Right lobe of liver (tissue), 4 donors: Measurements from ENCODE around the gene SH3PXD2A.

ENCODE experiments used
- CTCF ChIP-seq, 4 donors: fragments of 200-600 bp in 3 of 4; fragments of 450-650 bp in 1 of 4; IDR thresholded peaks; one replicate each; pipeline versions ENCODE4 v1.5.1 to v1.8.0; 2016 to 2022; ENCODE audit warnings: antibody characterized with exemption in 4 of 4, mild to moderate bottlenecking in 2 of 4
- POLR2A ChIP-seq: fragments of 450-650 bp; IDR thresholded peaks from one replicate; pipeline ENCODE4 v1.6.1; 2017; ENCODE audit warnings: antibody characterized with exemption, mild to moderate bottlenecking
- donor health status: DM: no; HTN: no; CAD: no.
- donor health status: DM: no; HTN: no; CAD: no.
- donor health status: DM: no; HTN: yes; CAD: no.

GRCh38 chr10:103806395-103807187 lies 48.8 kb downstream of the SH3PXD2A start:
- no peak for TF ChIP-seq CTCF (IDR thresholded peaks at IDR 0.05)
- TF ChIP-seq POLR2A: no peak
